Measurements from ENCODE around the gene WWP2. TPM values are rescaled to one million over a fixed set of nuclear protein-coding genes. Genes with fewer than 3 reads are reported as not detected.
"Not testable (repeated sequence)": the region's sequence is repeated elsewhere in the genome, so short reads cannot be mapped to it uniquely, and the experiment has no call there.

WWP2 gene
- total and polyA plus RNA-seq, 11 donors = 8.4 to 33.2 (median 23.5) TPM

DNA sequence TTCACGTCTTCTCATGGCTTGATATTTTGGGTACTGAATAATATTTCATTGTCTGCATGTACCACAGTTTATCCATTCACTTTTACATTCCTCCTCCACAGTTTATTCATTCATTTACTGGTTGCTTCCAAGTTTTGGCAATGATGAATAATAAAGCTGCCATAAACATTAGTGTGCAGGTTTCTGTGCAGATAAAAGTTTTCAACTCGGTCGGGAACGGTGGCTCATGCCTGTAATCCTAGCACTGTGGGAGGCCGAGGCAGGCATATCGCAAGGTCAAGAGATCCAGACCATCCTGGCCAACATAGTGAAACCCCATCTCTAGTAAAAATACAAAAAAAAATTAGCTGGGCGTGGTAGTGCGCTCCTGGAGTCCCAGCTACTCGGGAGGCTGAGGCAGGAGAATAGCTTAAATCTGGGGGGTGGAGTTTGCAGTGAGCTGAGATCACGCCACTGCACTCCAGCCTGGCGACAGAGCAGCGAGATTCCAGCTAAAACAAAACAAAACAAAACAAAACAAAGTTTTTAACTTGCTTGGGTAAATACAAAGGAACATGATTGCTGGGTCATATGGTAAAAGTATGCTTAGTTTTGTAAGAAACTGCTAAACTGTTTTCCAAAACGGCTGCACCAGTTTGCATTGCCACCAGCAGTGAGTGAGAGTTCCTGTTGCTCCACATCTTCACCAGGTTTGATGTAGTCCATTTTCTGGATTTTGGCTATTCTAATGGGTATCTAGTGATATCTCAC, 89.5 kb downstream of the WWP2 start:
- 75 to 85% (median 80%) methylated on average over 13 of the region's 13 CpGs for WGBS, 4 donors
- DNase-seq (no peak), ATAC-seq (no peak)
- intact Hi-C loops (cut with DNase I) = no loop called here
- no peak for TF ChIP-seq POLR2A (IDR thresholded peaks at IDR 0.05)
- TF ChIP-seq, protein P1, sequence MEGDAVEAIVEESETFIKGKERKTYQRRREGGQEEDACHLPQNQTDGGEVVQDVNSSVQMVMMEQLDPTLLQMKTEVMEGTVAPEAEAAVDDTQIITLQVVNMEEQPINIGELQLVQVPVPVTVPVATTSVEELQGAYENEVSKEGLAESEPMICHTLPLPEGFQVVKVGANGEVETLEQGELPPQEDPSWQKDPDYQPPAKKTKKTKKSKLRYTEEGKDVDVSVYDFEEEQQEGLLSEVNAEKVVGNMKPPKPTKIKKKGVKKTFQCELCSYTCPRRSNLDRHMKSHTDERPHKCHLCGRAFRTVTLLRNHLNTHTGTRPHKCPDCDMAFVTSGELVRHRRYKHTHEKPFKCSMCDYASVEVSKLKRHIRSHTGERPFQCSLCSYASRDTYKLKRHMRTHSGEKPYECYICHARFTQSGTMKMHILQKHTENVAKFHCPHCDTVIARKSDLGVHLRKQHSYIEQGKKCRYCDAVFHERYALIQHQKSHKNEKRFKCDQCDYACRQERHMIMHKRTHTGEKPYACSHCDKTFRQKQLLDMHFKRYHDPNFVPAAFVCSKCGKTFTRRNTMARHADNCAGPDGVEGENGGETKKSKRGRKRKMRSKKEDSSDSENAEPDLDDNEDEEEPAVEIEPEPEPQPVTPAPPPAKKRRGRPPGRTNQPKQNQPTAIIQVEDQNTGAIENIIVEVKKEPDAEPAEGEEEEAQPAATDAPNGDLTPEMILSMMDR (IDR thresholded peaks at IDR 0.05) = no peak
- peaks cover 6 to 40% (median 27%) of the 10 kb centered on the region in 12 donors for H3K4me1 ChIP-seq
- H3K27ac ChIP-seq = peak overlapping the region in 1 of 12 donors; percentile 28
- H3K27me3 ChIP-seq = no peaks in the 10 kb centered on the region
- H3K4me3 ChIP-seq = no peak overlapping the region
- H3K36me3 ChIP-seq = peaks cover 0 to 9% (median 0%) of the 10 kb centered on the region in 9 donors
- no peaks in the 10 kb centered on the region for H3K9me3 ChIP-seq

DNA sequence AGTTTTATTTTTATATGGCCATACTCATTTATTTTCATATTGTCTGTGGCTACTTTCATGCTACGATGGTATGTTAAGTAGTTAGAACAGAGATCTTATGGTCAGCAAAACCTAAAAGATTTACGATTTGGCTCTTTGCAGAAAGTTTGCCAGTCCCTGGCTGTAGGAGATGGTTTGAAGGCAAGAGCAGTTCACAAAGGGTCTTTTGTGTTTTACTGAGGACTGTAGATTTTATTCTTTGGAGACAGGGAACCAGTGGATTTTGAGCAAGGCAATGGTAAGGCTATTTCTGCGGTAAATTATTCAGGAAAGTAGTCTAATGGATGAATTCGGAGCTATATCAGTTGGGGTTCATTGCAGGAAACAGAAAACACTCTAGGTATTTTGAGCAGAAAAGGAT, 90.7 kb downstream of the WWP2 start:
- intact Hi-C loops (cut with DNase I) = no loop called here
- TF ChIP-seq, protein P1 (IDR thresholded peaks at IDR 0.05) = no peak
- no peak for TF ChIP-seq POLR2A (IDR thresholded peaks at IDR 0.05)
- Histone ChIP-seq H3K36me3 (peaks cover 0 to 9% (median 0%) of the 10 kb centered on the region in 9 donors), H3K4me3 (no peak overlapping the region), H3K27me3 (no peaks in the 10 kb centered on the region), H3K9me3 (no peaks in the 10 kb centered on the region), H3K4me1 (peaks cover 5 to 35% (median 21%) of the 10 kb centered on the region in 12 donors), H3K27ac (no peak overlapping the region)
- ATAC-seq (no peak), DNase-seq (no peak)
- WGBS, 4 donors = 78 to 96% (median 86%) methylated on average over 4 of the region's 4 CpGs

DNA sequence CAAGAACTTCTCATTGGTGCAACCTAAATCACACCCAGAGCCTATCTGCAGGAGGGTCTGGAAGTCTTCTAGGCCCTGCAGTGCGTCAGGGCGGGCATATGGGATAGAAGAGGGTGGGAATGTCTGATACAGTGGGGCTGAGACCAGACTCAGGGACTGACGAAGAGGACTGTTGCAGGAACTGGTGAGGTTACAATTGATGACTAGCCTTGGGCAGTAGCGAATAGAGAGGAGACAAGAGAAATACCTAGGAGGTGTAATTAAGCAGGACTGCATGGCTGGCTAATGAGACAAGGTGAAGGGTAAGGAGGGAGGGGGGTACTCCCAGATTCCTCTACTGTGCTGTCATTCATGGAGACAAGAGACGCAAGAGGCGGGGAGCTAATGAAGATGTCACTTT, 91.3 kb downstream of the WWP2 start:
- peaks cover 0 to 15% (median 0%) of the 10 kb centered on the region in 9 donors for H3K36me3 ChIP-seq
- ATAC-seq (no peak), DNase-seq (no peak)
- 94 to 96% (median 95%) methylated on average over 6 of the region's 6 CpGs for WGBS, 4 donors
- H3K27me3 ChIP-seq = no peaks in the 10 kb centered on the region
- H3K4me1 ChIP-seq = peaks cover 0 to 31% (median 15%) of the 10 kb centered on the region in 12 donors
- TF ChIP-seq POLR2A (IDR thresholded peaks at IDR 0.05) = no peak
- TF ChIP-seq, protein P1 (IDR thresholded peaks at IDR 0.05) = no peak
- intact Hi-C loops (cut with DNase I) = no loop called here
- H3K9me3 ChIP-seq = no peaks in the 10 kb centered on the region
- no peak overlapping the region for H3K4me3 ChIP-seq
- H3K27ac ChIP-seq = no peak overlapping the region

DNA sequence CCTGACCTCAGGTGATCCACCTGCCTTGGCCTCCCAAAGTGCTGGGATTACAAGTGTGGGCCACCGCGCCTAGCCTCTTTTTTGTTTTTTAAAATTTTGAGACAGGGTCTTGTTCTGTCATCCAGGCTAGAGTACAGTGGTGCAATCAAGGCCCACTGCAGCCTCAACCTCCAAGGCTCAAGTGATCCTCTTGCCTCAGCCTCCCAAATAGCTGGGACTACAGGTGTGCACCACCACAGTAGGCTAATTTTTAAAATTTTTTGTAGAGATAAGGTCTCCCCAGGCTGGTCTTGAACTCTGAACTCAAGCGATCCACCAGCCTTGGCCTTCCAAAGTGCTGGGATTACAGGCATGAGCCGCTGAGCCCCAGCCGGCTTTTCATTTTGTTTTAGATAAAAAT, 92.6 kb downstream of the WWP2 start:
- not testable (repeated sequence) for ATAC-seq, DNase-seq, H3K4me3 ChIP-seq, H3K27me3 ChIP-seq, H3K9me3 ChIP-seq
- H3K4me1 ChIP-seq = peaks cover 0 to 29% (median 13%) of the 10 kb centered on the region in 12 donors
- peak overlapping the region in 1 of 12 donors; percentile 16 for H3K27ac ChIP-seq
- 91 to 97% (median 93%) methylated on average over 5 of the region's 5 CpGs for WGBS, 4 donors
- intact Hi-C loops (cut with DNase I) = loop anchor here in 1 of 10 donors (5.0 kb wide), 1 partner anchor 57 kb away; no protein-coding TSS in a partner anchor
- peaks cover 0 to 24% (median 0%) of the 10 kb centered on the region in 9 donors for H3K36me3 ChIP-seq
